Medulla oblongata (tissue), 1 donor: ENCODE data around the gene EPG5.
A peak's percentile ranks its signal among the peaks of the same experiment; 100 is the strongest.
"Not testable (repeated sequence)": the region's sequence is repeated elsewhere in the genome, so short reads cannot be mapped to it uniquely, and the experiment has no call there.

Experiments
- DNase-seq: peaks from one replicate; pipeline ENCODE4 v3.0.0-alpha.2; 2015; ENCODE audit errors: extremely low spot score

EPG5 gene

DNA sequence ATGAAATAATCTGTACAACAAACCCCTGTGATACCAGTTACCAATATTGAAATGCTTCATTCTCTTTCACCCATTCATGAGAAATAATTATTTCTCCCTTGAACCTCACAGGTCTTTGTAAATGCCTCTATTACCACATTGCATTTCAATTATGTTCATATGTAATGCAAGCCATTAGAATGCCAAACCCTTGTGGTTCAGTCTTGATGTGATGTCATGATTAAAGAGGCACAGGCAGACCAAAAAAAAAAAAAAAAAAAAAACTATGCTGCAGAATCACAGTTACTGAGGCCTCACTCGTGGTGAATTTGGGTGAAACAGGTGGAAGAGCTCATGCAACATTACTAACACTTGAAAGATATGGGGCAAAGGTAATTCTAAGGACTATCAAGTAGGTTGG, 9.4 kb upstream of the EPG5 start:
- DNase-seq: no peak

DNA sequence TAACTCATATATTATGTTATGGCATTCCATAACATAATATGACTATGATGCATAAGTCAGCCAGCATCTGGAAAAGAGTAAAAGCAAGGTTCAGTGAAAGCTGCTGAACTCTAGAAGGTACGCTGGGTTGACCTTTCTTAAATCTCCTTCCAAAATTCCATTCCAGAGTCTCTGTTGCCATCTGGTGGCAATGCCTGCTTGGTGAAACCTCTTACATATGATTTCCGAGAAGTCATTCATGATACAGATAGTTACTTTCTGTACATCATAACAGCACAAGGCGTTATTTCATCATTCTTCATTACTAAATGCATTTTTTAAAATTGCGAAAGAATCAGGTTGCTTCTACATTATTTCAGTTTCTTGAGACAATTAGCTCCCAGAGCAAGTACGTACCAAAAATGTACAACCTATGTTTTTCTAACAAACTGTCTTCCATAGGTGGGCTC, 7.0 kb upstream of the EPG5 start:
- DNase-seq: peak; percentile 84

DNA sequence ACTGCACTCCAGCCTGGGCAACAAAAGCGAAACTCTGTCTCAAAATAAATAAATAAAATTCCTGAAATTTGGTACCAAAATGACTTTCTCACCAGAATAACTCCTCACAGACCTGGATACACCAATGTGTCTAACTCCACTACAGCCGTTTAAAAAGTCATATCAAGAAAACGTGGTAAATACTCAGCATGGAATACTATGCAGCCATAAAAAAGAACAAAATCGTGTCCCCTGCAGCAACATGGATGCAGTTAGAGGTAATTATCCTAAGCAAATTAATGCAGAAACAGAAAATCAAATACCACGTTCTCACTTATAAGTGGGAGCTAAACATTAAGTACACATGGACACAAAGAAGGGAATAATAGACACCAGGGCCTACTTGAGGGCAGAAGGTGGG, 2.2 kb downstream of the EPG5 start:
- DNase-seq: not testable (repeated sequence)

DNA sequence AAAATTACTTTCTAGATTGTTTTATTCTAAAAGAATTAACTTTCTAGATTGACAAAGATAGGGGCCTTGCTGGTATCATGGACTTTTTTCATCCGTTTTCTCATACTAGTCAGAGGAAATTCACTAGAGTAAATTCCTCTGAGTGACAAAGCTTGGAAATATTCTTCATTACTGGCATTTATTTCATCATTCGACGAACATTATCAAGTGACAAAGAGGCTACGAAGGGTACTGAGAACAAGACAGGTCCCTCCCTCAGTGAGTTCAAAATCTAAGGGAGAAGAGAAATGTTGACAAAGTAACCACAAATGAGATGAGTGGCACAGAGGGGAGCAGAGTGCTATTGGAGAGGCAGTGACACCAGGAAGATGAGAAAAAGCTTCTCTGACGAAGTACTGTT, 4.3 kb downstream of the EPG5 start:
- no peak for DNase-seq

DNA sequence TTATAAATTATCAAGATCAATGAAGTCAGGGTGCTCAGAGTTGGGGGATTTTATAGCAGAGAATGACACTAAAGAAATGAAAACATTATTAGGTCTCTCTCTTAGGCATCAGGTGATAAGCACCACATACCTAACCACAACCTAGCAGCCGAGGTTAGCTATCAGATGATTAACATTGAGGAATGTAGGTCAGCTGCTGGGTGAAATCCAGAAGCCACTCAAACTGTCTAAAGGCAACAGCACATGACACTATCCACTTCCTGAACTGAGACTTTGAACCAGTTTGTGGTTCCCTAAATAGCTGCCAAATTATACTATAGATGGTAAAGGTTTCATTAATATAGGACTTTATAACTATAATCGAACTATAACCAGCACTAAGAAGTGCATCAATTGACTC, 4.7 kb downstream of the EPG5 start:
- peak; percentile 67 for DNase-seq

DNA sequence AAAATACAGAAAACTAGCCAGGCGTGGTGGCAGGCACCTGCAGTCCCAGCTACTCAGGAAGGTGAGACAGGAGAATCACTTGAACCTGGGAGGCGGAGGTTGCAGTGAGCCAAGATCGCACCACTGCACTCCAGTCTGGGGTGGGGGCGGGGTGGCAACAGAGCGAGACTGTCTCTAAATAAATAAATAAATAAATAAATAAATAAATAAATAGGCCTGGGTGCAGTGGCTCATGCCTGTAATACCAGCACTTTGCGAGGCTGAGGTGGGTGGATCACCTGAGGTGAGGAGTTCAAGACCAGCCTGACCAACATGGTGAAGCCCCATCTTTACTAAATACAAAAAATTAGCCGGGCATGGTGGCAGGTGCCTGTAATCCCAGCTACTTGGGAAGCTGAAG, 7.6 kb downstream of the EPG5 start:
- not testable (repeated sequence) for DNase-seq

DNA sequence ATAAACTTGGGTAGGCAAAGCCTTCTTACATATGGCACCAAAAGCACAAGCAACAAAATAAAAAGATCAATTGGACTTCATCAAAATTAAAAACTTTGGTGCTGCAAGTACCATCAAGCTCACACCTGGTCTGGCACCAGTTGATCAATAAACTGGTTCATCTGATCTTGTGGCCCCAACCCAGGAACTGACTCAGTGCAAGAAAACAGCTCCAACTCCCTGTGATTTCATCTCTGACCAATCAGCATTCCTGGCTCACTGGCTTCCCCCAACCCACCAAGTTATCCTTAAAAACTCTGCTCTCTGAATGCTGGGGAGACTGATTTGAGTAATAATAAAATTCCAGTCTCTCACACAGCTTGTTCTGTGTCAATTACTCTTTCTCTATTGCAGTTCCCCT, 8.4 kb downstream of the EPG5 start:
- no peak for DNase-seq

DNA sequence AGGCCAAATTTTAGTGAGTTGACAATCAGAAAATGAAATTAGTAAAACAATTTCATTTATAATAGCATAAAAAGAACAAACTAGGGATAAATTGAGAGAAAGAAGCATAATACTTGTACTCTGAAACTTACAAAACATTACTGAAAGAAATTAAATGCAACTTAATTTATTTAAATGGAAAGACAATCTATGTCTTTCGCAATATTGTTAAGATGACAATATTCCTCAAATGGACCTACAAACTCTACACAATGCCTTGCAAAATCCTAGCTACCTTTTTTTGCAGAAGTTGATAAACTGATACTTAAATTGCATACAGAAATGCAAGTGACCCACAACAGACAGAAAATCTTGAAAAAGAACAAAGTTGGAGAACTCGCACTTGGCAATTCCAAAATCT, 9.1 kb downstream of the EPG5 start:
- DNase-seq: no peak

DNA sequence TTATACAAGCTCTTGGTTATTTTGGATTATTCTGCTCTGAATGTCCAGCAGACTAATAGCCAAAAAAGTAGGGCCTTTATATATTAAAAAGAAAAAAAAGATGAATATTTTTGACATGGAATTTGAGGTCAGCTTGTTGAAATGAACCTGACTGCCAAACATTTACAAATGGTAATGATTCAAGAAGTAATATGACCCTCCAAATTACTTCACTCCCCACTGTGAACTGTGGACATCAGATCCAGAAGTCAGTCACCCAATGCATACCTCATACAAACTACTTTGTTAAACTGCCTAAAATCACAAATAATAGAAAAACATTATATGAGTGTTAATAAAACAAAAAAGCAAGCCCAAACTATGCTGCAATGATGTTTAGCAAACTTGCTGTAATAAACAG, 10.0 kb downstream of the EPG5 start:
- DNase-seq: no peak

DNA sequence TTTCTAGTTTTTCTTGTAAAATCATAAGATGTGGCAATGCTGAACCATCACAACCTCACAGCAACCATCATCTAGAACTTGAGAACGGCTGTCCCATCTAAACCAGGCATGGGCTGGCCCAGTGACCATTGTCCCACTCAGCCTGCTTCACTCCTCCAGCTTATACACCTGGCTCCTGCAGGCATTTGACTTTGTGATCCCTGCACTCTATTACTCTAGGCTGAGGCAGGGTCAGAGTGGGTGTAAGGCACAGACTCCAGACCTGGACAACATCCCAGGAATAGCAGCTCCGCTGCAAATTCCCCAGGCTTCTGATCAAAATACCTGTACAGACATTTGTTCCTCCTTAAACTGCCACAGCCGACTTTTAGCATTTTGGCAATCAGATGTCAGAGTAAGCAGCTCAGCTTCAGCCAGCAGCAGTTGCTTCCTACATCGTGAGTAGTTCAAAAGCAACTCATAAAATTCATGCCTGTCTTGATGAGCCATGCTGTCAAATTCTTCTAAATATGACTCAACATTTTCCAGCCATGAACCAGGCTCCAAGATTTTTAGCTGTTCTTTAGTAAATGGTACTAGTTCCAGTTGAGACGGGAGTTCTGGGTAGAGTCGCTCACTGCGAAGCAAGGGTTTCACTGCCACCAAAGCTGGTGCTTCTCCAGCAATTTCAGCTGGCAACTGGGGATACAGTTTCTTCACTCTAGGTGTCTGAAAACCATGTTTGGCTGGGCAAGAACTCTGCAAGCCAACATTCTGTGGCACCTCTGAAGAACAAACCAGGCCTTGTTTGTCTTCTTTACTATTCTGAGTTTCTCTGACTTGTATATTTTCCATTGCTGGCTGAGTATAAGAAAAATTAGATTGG, 12.8 kb downstream of the EPG5 start:
- DNase-seq: no peak

DNA sequence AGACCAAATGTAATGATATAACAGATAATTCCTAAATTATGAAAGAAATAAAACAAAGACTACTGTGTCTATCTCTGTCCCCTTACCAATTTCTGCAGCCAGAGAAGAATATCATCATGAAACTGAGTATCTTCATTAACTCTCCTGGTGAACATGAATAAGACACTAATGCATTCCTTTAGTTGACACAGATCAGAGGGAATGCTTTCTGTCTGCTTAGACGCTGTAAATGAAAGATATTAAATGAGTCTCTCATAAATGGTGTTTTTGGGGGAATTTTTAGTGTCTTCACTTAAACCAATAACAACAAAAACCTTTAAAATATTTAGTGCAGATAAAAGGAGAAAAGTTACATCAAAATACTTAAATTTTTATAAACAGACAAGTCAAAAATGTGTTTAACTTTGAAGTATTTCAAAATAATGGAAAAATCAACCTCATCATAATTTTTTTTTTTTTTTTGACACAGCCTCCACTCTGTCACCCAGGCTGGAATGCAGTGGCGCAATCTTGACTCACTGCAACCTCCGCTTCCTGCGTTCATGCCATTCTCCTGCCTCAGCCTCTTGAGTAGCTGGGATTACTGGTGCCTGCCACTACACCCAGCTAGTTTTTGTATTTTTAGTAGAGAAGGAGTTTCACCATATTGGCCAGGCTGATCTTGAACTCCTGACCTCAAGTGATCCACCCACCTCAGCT, 16.0 kb downstream of the EPG5 start:
- DNase-seq: no peak

DNA sequence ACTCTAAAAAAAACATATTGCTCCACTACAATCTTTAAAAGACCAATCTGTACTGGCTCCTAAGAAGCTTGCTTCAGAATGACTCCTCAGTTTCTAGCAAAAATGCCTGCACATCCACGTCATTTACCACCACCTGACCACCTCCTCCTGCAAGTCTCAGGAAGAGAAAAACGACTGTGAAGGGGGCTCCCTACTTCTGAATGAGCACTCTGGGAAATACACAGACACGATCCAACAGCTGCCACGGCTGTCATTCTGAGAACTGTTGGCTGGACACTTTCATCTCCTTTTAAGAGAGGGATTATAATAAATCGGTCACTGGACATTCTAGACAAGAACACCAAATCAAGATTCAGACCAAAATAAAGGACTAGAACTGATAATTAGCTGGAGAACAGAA, 21.5 kb downstream of the EPG5 start:
- DNase-seq: no peak

DNA sequence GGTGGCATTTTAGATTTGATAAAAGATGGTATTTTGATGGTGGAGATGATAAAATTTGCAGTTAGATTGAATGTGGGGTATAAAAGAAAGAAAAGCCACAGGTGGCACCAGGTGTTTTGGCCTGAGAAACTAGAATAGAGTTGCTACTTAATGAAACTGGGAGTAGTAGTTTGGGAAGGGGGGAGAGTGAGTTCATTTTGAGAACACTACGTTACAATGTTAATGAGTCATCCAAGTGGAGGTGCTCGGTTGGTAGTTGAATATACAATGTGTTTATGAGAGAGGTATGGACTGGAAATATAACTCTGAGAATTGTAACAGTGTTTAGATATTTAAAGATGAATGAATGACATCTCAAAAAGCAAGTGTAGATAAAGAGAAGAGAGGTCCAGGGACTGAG, 26.4 kb downstream of the EPG5 start:
- no peak for DNase-seq

DNA sequence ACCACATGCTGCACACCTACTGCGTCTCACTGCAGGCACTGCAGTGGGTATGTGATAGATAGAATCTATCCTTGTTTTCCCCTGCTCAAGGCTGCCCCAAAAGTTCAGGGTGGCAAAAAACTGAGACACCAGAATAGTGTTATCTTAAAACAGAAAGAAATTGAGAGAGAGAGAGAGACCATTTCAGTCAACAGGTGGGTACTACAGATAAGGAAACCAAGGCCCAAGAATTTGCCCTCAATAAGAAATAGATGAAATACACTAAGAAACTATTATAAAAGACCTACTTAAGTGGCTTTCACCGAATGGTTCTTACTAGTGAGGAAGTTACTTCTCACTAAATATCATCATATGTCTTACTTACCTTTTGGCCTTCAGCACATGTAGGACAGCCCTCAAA, 27.9 kb downstream of the EPG5 start:
- no peak for DNase-seq

DNA sequence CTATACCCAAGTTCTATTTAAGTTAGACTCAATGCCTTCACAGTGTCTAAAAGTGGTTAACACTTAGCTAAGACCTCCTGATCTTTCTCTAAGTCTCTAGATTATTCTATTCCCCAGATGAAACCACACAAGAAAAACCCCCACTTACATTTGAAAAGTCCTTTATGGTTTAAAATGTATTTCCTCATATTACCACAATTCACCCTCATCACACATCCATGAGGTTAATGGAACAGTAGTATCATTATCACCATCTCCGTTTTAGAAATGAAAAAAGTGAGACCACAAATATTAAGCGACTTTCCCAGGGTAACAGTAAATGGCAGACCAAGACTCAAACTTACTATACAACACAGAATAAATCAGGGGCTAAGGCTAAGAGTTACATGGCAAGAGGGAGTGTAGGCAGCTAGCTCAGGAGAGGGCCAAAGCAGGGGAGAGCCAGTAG, 28.6 kb downstream of the EPG5 start:
- DNase-seq: no peak

DNA sequence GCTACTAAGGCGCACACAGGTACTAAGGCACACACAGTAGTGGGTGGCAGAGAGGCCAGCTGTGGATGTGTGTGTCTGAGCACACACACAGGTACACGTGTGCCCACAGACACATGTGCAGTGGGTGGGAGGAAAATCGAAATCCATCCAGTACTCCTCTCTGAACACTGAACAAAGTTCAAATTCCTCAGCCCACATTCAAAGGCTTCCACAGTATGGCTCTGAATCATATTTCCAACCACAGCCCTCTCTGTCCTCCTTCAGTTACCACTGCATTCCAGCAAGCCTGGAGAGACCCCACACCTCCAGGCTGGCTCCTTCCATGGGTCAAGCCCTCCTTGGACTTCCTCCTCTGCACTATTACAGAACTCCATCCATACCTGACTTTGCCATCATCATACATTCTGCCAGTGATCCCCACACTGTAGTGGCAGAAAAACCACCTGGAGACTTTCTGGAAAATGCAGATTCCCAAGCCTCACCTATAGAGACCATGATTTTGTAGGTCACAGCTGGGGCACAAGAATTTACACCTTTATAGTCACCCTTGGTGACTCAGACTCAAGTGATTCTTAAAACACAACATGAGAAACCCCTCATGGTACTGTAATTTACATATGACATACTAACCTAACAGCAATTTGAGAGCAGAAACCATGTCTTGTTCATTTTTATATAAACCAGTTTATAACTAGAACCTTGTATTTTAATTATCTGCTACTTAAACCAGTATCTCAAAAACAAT, 31.4 kb downstream of the EPG5 start:
- no peak for DNase-seq

DNA sequence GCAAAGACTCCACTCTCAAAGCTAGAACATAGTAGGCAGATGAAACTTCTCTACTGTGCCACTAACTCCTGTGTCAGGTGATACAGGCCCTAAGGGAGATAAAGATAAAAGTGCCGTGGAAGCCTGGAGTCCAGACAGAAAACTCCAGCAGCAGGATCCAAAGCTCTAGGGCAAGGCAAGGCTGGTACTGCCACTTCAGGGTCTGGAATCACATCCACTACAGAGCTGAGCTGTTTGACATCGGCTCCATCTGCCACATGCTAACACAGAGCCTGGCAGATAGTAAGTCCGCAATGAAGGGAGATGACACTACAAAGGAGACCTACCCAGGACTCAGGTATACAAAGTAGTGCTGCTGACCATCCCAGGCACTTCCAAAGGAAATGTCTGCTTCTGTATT, 34.4 kb downstream of the EPG5 start:
- no peak for DNase-seq

DNA sequence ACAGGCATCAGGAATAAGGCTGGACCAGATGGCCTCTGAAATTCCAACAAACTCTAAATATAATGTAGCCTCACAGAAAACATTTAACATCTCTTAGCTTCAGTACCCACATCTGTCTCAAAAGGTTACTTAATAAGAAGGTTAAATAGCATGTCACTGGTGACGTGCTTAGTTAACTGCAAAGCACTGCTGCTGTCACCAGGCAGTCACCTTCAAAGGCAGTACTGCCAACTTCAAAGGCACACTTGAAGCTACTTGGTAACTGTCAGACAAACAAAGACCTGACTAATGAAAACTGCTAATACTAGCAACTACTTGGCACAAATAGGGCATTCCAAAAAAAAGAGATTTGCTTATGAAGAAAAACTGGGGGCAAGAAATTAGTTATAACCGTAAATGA, 36.2 kb downstream of the EPG5 start:
- no peak for DNase-seq

DNA sequence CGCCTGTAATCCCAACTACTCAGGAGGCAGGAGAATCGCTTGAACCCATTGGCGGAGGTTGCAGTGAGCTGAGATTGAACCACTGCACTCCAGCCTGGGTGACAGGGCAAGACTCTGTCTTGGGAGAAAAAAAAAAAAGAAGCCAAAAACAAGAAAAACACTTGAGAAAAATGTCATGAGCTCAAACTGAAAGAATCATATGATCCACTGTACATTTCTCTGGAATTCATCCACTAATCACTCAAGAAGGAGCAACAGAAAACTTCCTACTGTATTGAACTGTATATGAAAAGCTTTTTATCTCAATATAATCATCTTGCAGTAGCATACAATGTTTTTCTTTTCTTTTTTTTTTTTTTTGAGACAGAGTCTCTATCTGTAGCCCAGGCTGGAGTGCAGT, 40.4 kb downstream of the EPG5 start:
- no peak for DNase-seq

DNA sequence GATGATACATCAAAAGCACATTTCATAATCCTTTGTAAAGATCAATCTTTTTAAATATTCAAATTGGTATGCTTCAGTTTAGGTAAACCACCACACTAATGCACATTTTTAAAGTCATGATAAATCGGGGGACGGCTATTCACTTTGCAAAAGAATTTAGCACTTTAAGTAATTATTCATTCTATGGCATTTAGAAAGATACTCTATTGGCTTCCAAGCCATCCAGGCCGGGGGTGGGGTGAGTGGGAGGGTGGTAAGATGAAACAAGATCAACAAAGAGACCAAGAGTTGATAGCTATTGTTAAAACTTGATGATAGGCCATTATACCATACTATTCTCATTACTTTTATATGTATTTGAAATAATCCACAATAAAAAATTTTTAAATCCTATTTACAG, 41.0 kb downstream of the EPG5 start:
- no peak for DNase-seq

DNA sequence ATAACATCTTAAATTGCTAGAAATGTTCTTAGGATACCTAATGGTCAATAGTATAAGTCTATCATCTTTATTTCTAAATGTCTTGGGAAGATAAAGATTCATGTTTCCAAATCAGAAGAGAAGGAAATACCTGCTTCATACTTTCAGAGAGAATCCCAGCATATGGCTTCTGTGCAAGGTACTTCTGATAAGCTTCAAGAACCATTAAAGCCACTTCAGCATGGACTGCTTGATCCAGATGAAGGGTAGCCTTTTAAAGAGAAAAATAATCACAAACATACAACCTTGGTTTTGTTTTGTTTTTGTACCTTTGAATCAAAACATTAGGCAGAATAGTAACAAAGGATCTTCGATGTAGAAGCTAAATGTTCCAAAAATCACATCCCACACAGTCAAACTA, 44.0 kb downstream of the EPG5 start:
- no peak for DNase-seq

DNA sequence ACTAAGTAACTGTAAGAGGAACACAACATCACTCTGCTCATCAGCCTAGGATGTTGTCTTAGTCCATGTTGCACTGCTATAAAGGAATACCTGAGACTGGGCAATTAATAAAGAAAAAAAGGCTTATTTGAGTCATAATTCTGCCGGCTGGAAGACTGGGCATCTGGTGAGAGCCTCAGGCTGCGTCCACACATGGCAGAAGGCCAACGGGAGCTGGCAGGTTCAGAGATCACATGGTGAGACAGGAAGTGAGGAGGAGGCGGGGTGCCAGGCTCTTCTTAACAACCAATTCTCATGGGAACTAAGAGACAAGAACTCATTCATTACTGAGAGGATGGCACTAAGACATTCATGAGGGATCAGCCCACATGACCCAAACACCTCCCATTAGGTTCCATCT, 46.8 kb downstream of the EPG5 start:
- DNase-seq: peak; percentile 76

DNA sequence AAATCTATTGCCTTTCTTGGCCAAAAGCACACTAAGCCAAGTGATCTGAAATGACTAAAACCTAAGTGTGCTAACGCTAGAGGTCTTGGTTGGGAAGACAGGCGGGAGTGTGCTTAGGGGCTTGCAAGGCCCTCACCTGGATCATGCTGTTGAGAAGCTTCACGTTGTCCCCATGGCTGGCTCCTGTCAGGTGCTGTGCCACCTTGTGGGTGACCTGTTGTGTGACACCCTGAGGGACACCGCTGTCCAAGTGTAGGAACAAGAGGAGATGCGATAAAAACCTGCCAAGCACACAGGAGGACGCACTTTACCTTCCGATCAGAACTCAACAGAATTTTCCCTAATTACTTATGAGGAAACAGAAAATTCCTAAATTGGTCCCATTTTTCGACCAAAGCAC, 50.8 kb downstream of the EPG5 start:
- DNase-seq: no peak
